Measurements from ENCODE around the gene UNC5CL.

Gene UNC5CL

DNA sequence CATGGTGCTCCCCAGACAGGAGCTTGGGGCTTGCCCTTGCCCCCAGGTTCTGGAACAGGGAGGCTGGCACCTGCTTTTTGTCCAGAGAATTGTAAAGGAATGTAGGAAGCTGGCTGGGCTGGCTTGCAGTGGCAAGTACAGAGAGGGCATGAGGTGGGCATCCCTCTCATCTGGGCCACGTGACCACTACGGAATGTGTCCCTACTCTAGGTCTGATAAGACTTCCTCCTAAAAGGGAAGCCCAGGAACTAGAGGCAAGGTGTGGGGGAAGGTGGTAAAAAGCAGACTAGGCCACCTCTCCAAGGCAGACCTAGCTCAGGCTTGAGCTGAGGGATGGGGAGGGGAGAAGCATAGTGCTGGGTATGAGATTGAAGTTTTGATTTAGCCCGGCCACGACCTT lies 38.8 kb downstream of the UNC5CL start:
- no peak for DNase-seq

DNA sequence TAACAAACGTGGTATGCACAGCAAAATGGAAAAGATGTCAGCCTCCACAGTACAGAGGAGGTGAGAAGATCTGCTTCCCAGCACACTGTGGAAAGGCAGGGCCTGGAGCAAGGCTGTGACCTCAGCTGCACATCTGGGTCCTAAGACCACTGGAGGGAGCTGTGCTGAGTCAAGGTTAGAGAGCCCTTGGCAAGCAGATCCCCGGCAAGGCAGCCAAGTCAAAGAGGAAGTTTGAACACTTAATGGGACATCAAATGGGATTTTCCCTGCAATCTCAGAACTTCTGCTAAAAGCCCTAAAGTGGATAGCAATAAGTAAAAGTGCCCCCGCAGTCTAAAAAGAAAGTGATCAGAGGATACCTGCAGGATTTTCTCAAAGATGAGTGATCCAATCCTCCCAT lies 39.5 kb downstream of the UNC5CL start:
- no peak for DNase-seq

DNA sequence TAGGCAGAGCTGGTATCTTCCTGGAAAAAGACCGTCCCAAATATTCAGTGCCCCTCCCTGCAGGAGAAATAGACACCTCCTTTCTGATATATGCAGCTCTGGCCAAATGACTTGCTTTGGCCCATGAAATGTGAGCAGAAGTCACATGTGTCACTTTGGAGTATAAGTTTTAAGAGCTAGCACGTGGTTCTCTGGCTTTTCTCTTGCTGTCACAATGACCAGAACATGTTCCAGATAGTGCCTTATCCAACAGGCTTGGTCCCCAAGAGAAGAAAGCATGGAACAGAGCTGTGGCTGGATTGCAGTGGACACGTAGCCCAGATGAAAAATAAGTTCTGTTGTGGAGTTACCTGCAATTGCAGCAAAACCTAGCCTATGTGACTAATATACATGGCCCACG lies 40.4 kb downstream of the UNC5CL start:
- DNase-seq = no peak

DNA sequence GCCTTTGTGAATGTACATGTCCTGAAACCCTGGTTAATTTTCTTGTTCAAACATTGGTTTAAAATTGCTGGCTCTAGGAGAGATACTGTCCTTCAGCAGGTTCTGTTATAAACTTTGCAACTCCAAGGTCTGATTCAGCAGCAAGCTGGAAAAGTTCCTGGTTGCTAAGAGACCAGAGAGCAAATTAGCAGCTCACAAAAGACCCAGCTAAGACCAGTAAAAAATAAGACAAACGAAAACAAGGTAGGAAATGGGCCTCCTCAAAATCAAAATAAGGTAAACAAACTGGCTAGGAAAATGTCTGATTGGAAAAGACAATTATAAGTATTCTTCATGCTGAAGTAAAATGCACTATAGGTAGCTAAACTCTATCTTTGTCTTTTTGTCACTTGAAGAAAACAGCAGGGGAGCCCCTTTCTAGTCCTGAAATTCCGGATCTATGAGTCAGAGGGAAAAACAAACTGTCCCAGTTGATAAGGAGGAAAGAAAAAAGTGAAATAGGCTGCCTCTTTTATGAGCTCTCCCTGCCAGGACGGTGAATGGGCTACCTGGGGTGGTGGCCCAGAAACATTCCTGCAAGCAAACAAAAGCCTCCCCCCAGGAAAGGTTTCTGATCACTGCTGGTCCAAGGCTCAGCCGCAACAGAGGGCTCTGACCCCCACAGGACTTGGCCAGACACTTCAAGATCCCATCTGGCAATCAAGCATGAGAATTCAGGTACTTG lies 41.6 kb downstream of the UNC5CL start:
- no peak for DNase-seq

DNA sequence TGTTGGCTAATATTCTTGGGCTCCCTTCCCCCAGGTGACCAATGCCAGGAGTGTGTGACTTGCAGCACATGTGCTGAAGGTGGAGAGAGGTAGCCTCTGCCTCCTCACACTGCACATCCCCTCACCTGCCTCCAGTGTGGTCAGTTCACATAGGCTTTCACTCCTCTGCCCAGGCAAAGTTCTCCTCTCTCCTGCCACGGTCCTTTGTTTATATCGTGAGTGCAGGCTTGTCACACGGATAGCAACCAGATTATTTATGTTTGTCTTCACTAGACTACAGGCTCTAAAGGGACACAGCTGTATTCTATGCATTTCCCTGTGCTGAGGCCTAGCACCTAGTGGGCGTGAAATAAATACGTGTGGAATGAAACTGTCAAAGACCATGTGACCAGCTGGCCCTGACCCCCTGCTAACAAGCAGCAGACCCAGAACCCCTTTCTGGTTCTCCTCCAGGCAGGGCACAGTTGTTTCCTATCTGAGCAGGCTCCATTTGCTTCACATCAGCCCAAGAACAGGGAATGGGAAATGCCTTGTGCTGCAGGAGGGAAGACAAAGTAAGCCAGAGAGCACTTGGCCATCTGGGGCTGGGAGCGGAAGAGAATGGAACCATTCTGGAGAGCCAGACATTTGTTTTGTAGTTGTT lies 42.3 kb downstream of the UNC5CL start:
- no peak for DNase-seq

DNA sequence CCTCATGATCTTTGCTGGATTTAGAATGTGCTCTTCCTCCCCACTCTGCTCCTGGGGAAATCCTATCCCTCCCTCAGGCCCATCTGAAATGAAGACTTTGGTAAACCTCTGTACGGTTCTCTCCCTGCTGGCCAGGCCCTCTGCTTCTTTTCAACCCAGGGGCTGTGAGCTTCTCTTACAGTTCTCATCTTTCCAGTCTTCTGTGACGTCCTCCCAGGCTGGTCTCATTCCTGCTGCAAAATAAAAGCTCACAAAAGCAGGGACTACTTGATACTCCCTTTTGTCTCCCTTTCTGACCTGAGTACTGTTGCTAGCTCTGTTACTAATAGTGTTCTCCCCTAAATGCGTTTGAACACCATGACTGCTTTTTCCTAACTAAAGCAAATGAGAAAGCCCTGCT lies 46.3 kb downstream of the UNC5CL start:
- no peak for DNase-seq

DNA sequence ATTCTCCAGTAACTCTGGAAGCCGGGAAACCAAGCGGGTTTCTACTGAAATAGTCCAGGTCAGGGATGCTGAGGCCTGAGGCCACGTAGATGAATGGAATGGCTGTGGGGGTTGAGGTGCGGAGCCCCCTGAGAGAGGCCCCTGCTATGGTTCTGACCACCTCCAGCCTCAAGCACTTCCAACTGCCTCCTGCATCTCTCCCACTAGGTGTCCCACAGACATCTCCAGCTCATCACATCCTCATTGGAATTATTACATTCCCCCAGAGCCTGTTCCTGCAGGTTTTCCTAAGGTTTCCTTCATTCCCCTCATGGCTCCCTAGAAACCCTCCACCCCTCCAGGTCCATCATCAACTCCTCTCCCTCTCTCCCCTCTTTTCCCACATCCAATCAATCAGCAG lies 48.7 kb downstream of the UNC5CL start:
- no peak for DNase-seq

DNA sequence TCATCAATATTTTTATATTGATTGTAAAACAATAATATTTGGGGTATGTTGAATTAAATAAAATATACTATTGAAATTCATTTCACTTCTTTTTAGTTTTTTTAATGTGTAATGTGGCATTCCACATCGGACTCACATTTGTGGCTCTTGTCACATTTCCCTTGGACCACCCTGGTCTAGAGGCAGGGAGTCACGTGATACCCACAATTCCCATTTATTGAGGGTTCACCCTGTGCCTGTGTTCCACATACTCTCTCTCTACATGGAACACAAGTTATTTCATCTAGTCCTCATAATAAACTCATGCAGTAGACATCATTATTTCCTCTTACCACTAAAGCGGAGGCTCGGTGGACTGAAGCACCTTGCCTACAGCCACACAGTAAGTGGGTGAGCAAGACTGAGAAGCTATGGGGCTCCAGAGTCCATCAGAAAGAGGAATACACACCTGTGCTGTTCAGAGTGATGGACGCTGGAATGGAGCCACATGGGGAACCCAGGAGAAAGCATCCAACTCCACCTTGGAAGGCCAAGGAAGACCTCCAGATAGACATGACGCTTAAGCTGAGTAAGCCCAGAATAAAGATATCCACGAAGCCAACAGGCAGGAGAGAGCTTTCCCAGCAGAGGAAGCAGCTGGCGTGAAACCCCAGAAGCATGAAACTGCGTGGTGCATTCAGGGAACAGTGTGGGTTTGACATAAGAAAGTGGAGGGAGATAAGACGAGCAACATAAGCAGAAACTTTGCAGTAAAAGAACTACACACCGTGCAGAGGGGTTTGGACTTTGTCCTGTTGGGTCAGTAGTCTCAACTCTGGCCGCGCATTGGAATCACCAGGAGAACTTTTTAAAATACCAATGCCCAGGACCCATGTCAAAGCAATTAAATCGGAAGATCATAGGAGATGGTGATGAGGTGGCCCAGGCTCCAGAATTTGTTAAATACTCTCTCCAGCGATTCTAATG lies 49.5 kb downstream of the UNC5CL start:
- DNase-seq = no peak

DNA sequence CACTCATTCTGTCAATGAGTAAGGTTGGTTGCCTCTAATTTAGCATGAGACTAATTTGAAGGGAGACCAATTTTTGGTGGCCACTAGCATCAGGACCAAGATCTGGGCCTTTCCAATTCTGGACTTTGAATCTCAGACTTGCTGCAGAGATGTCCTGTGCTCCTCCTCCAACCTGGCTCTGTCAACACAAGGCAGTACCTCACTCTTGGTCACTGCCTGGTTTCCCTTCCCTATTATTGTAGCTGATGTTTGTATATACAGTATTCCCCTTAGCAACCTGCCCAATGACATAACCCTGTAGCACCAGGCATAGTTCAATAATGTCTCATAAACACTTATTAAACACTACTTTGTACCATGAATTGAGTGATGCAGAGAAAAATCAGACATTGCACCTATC lies 50.4 kb downstream of the UNC5CL start:
- no peak for DNase-seq

DNA sequence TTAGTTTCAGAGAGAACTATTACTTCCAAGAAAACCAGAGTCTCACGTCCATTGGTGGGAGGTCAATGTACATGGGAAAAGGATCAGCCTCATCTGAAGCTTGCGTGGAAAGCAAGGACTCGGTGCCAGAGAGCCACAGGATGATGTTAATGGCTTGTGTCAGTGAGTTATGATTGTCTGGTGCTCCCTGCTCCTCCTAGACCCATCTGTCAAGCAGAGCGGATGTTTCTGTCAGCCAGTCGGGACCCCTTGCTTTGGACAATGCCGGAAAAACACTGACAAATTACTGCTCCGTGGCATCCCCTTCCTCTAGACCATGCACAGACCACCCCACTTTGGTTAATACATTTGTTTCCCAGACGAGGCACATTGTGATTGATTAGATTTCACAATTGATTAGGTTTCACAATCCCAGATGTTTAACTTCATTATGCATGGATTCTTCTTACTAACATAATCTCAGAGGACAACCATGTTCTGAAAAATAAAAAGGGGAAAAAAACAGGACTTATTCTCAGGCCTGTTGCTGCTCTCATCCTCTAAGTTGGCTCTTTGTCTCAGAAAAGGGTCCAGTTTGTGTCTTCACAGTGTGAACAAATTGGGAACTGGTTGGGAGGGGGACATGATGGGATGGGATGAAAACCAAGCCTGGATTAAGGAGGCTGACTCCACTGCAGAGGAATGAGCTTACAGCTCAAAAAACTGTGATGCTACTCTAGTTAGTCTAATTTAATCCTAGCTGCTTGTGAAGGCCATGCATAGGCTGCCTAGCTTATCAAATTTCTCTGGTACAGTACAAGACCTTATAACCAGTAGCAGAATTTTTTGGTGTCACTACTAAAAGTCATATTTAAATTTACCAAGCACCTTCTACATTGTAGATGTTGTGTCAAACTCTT lies 51.9 kb downstream of the UNC5CL start:
- no peak for DNase-seq

DNA sequence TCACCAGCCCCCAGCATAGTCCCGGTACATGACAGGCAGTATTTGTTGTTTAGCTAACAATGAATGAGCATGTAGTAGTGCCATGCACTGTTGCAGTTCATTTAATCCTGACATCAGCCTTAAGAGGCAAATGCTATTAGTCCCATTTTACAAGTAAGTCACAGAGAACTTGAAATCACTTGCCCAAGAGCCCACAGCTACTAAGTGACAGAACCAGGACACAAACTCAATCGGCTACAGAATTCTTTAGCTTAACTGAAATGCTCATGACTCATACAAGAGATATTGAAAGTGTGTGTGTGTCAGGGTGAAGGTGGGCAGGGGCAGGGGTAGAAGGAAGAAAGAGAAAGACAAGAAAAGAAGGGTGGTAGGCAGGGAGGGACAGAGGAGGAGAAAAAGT lies 52.7 kb downstream of the UNC5CL start:
- DNase-seq = no peak

DNA sequence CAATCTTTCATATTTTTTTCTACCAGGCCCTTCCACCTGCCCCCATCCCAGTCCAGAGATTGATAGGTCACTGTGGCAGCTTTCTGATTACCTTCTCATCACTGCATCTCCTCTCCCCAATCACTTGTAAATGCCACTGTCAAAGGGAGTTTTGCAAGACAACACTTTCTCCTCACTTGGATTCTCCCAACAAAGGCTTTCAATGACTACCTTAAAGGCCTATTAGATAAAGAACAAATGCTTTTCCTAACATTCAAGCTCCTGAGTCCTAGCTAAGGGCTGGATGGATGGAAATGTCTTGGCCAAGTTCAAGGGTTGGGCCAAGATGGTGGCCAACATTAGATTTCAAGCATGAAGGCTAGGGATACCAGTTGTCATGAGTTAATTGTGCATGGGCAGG lies 55.3 kb downstream of the UNC5CL start:
- DNase-seq = no peak

DNA sequence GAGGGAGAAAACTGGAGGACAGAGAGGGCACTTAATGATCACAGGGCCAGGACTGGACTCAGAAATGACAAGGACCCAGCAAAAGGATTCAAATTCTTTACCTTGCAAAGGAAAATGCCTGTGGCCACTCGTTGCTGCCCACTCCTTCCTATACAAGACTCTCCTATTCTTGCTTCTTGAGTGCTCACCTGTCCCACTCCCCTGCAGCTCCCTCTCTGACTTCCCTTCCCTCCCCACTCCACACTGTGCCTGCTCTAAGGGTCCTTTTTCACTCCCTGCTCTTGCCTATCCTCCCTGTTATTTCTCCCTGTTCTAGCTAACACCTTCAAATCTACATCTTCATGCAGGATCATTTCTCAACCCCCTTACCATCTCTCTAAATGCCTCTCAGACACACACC lies 56.1 kb downstream of the UNC5CL start:
- no peak for DNase-seq

DNA sequence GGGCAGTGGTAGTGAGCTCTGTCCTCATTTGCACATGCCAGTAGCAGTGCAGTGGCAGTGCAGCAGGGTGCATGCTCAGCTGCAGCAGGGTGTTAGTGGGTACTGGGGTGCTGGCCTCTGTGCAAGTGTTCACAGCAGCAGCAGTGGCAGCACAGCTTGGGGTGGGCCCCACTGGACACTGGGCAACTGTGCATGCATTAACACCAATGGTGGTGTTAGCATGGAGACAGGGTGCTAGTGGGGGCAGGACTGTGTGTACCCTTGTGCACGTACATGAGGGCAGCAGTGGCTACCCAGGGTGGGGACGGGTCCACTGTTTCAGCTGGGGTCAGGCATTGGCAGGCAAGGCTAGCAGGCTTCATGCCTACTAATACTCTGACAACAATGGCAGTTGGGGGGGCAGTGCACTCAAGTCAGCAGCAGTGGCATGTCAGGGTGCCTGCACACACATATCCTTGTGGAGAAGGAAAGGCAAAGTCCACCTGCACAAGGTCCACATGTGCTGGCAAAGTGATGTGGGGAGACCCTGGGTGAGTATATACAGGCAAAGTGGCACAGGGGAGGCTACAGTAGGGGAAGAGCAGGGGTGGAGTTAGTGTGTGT lies 60.2 kb downstream of the UNC5CL start:
- DNase-seq = no peak

DNA sequence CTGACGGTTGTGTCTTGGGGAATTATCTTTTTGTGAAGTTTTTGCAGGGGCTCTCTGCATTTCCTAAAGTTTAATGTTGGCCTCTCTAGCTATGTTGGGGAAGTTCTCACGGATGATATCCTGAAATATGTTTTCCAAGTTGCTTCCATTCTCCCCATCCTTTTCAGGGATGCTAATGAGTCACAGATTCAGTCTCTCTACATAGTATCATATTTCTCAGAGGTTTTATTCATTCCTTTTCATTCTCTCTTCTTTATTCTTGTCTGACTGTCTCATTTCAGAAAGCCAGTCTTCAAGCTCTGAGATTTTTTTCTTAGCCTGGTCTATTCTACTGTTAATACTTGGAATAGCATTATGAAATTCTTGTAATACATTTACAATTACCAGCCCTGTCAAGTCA lies 61.3 kb downstream of the UNC5CL start:
- DNase-seq = no peak

DNA sequence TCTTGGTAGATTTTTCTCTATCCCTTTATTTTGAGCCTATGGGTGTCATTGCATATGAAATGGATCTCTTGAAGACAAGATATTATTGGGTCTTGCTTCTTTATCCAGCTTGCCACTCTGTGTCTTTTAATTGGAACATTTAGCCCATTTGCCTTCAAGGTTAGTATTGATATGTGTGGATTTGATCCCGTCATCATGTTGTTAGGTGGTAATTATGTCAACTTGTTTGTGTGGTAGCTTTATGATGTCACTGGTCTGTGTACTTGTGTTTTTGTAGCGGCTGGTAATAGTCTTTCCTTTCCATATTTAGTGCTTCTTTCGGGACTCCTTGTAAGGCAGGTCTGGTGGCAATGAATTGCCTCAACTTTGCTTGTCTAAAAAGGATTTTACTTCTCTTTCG lies 61.9 kb downstream of the UNC5CL start:
- DNase-seq = no peak
